HG03575 (cell line): ENCODE data around the gene RELB.
A peak's percentile ranks its signal among the peaks of the same experiment; 100 is the strongest.
"Not testable (repeated sequence)": the region's sequence is repeated elsewhere in the genome, so short reads cannot be mapped to it uniquely, and the experiment has no call there.

ENCODE experiments used
- ATAC-seq: cut with Tn5 transposase; IDR thresholded peaks from one replicate; pipeline ENCODE4 v1.9.1; 2021; ENCODE audit not compliant: unreplicated experiment, insufficient number of reproducible peaks, low FRiP score; ENCODE audit errors: extremely low read depth

RELB gene

GRCh38 chr19:45001087-45001739 is at the start of gene RELB:
RELB (plus strand) TSS chr19:45001464; CDS start chr19:45001580, 116 bp downstream.
- ATAC-seq: no peak

GRCh38 chr19:44954278-44954648 is 47.0 kb upstream of the RELB start:
- ATAC-seq: no peak

- ATAC-seq: peak; percentile 54
Measured at GRCh38 chr19:44954649-44955504, 46.4 kb upstream of the RELB start, which contains the start of gene CLPTM1. CLPTM1 (plus strand) TSS chr19:44955380; CDS start chr19:44955396, 16 bp downstream.

GRCh38 chr19:44955505-44956439 is 45.5 kb upstream of the RELB start:
- ATAC-seq: no peak

- ATAC-seq: no peak
Measured at GRCh38 chr19:44957526-44957925, 43.7 kb upstream of the RELB start.

- ATAC-seq: no peak
Measured at GRCh38 chr19:44958090-44958489, 43.2 kb upstream of the RELB start.

GRCh38 chr19:44959691-44960090 is 41.6 kb upstream of the RELB start:
- no peak for ATAC-seq

GRCh38 chr19:44960906-44961728 is 40.1 kb upstream of the RELB start:
- no peak for ATAC-seq

- no peak for ATAC-seq
Measured at GRCh38 chr19:44961821-44962220, 39.4 kb upstream of the RELB start.

GRCh38 chr19:44968118-44968517 is 33.1 kb upstream of the RELB start:
- ATAC-seq: no peak

- ATAC-seq: no peak
Measured at GRCh38 chr19:44968670-44969069, 32.6 kb upstream of the RELB start.

GRCh38 chr19:44969437-44969836 is 31.8 kb upstream of the RELB start:
- no peak for ATAC-seq

GRCh38 chr19:44971451-44971850 is 29.8 kb upstream of the RELB start:
- not testable (repeated sequence) for ATAC-seq

- ATAC-seq: no peak
Measured at GRCh38 chr19:44972802-44973201, 28.5 kb upstream of the RELB start.

GRCh38 chr19:44973982-44974735 is 27.1 kb upstream of the RELB start:
- no peak for ATAC-seq

- no peak for ATAC-seq
Measured at GRCh38 chr19:44974857-44975256, 26.4 kb upstream of the RELB start.

- no peak for ATAC-seq
Measured at GRCh38 chr19:44975444-44975843, 25.8 kb upstream of the RELB start.

GRCh38 chr19:44984005-44984404 is 17.3 kb upstream of the RELB start:
- no peak for ATAC-seq
